Measurements from ENCODE around the gene ZC3H12C. TPM values are rescaled to one million over a fixed set of nuclear protein-coding genes. Genes with fewer than 3 reads are reported as not detected.
A peak's percentile ranks its signal among the peaks of the same experiment; 100 is the strongest.

The ZC3H12C gene
- total RNA-seq, 1 donor from 2014 or later: 11.8 TPM

DNA sequence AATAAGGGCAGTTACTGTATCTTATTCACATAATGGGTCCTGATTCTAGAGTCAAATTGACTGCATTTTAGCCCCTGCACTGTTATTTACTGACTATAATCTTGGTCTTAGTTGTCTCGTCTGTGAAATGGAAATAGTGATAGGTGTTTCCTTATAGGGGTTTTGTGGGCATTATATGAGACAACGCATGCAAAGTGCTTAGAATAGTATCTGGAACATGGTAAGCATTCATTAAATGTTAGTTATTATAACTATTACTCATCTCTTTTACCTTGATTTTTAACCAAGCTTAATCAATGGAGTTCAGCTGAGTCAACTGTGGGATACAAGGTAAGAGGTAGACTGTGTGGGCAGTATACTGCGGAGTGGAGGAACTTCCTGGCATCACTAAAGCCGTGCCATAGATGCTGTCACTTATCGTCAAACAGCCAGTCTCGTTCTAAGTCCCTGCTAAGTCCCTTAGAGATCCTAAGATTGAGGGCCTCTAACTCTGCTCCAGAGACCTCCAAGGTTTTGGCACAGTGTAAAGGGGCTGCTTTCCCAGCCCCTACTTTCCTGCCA, 2.6 kb upstream of the ZC3H12C start:
- no peak overlapping the region for H3K4me3 Mint-ChIP-seq
- peaks cover 15% of the 10 kb centered on the region for H3K4me1 Mint-ChIP-seq (ENCODE audit: unreplicated experiment)
- H3K27me3 Mint-ChIP-seq: peaks cover 9% of the 10 kb centered on the region
- DNase-seq (ENCODE audit: extremely low spot score, unreplicated experiment): no peak
- TF ChIP-seq, protein P1, sequence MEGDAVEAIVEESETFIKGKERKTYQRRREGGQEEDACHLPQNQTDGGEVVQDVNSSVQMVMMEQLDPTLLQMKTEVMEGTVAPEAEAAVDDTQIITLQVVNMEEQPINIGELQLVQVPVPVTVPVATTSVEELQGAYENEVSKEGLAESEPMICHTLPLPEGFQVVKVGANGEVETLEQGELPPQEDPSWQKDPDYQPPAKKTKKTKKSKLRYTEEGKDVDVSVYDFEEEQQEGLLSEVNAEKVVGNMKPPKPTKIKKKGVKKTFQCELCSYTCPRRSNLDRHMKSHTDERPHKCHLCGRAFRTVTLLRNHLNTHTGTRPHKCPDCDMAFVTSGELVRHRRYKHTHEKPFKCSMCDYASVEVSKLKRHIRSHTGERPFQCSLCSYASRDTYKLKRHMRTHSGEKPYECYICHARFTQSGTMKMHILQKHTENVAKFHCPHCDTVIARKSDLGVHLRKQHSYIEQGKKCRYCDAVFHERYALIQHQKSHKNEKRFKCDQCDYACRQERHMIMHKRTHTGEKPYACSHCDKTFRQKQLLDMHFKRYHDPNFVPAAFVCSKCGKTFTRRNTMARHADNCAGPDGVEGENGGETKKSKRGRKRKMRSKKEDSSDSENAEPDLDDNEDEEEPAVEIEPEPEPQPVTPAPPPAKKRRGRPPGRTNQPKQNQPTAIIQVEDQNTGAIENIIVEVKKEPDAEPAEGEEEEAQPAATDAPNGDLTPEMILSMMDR (conservative IDR thresholded peaks at IDR 0.05): no peak
- H3K9me3 Mint-ChIP-seq: no peaks in the 10 kb centered on the region
- no peaks in the 10 kb centered on the region for H3K36me3 Mint-ChIP-seq
- H3K27ac Mint-ChIP-seq: no peak overlapping the region

DNA sequence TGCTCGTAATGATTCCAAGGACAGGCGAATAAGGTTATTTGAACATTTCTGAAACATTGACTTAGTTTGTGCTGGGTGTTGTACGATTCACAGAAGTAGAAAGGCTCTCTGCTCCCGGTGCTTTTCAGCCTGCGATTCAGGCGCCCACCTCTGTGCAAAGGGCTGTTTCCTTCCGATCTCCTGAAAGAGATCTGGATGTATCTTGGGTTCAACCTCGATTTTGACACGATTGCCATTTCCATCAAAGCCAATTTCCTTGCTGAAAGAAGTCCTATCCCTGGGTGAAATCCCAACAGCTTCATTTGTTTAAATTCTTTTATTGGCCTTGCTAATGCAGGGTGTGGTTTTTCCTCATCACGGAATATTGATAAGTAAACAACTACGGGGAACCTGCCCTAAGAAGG, 1.1 kb upstream of the ZC3H12C start:
- peak overlapping the region; percentile 94 for H3K4me3 Mint-ChIP-seq
- peak overlapping the region; percentile 96 for H3K27ac Mint-ChIP-seq

DNA sequence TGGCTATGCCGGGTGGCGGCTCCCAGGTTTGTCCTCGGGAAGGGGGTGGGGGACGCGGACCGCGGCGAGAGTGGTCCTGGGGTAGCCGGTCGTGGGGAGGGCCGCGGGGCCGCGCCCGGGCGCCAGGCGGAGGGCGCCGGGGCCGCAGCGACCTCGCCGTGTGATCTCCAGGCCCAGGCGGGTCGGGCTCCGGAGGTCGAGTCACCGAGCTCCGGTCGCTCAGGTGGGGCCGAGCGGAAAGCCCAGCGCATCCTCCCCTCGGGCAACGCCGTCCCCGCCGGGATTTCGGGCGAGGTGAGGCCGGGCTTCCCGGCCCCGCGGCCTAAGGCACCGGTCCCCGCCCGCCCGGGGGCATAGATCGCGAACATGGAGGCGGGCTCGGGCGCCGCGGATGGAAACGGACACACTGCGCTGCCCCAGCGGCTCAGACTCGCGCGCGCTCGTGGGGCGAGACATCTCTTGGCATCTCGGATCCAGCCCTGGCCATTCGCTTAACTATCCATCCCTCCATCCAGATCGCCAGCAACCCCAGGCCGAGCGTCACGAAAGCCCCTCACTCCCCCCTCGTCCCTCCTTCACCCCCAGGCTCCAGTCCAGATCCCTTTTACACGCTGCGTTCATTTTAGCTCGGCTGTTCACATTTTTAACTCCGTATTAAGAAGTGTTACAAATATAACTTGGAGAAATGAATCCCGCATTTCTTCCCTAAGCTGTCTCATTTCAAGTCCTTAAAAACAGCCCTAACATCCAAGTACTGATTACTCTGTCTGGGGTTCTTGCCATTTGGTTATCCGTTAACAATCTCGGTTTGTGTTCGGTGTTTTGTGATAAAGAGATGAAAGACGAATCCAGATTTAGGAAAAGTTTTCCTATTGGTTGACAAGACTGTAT, 460 bp downstream of the ZC3H12C start:
- Mint-ChIP-seq H3K9me3 (no peaks in the 10 kb centered on the region), H3K27ac (peak overlapping the region; percentile 86), H3K36me3 (peaks cover 4% of the 10 kb centered on the region), H3K27me3 (peaks cover 5% of the 10 kb centered on the region), H3K4me3 (peak overlapping the region; percentile 88), H3K4me1 (ENCODE audit: unreplicated experiment) (peaks cover 22% of the 10 kb centered on the region)
- TF ChIP-seq, protein P1 (conservative IDR thresholded peaks at IDR 0.05): no peak
- peak; percentile 78 for DNase-seq (ENCODE audit: extremely low spot score, unreplicated experiment)

More for the DNA sequence above, 1.1 kb upstream of the ZC3H12C start:
- Mint-ChIP-seq H3K4me1 (ENCODE audit: unreplicated experiment) (peaks cover 22% of the 10 kb centered on the region), H3K36me3 (peaks cover 4% of the 10 kb centered on the region), H3K27me3 (peaks cover 9% of the 10 kb centered on the region), H3K9me3 (no peaks in the 10 kb centered on the region)
- TF ChIP-seq, protein P1 (conservative IDR thresholded peaks at IDR 0.05): peak; percentile 11
- DNase-seq (ENCODE audit: extremely low spot score, unreplicated experiment): no peak

DNA sequence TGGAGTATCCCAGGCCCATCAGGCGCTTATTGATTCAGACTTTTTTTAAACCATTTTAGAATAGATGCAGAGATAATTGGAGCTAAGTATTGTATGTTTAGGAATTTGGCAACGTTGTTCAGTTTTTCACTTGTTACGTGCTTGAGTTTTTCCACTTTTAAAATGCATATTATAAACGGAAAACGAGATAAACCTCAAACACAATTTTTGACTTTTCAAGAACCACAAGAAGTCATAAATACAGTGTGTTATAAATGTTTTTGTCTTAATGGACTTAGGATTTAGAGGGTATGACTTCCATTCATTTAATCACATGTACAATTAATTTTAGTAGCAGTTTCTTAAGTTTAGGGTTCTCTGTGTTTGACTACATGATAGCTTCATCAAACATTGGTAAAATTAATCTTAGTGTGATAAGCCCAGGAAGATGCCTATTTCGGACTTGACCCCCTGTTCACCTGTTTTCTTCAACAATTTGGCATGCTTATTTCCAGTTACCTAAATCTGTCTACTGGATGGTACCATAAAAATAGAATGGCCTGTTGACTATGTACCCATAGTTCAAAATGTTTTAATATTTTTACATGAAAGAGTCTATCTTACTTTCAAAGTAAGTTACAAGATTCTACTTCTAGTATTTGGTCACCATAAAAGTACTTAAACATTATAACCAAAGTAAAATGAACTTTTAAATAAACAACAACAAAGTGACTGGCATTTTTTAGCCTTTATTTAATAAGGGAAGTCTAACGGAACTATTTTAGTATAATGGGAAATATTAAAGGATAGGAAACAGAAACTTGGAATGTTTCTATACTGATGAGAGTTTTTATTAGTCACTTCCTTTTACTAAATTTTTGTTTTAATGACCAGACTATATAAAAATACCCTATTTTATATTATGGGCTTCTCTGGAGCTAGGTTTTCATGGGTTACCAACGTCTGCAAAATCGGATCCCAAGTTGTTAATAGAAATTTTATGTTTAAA, 1.4 kb downstream of the ZC3H12C start:
- H3K27me3 Mint-ChIP-seq: peaks cover 4% of the 10 kb centered on the region
- no peak for DNase-seq (ENCODE audit: extremely low spot score, unreplicated experiment)
- TF ChIP-seq, protein P1 (conservative IDR thresholded peaks at IDR 0.05): no peak
- peaks cover 22% of the 10 kb centered on the region for H3K4me1 Mint-ChIP-seq (ENCODE audit: unreplicated experiment)
- H3K9me3 Mint-ChIP-seq: no peaks in the 10 kb centered on the region
- peak overlapping the region; percentile 86 for H3K27ac Mint-ChIP-seq
- peaks cover 4% of the 10 kb centered on the region for H3K36me3 Mint-ChIP-seq
- H3K4me3 Mint-ChIP-seq: peak overlapping the region; percentile 88

DNA sequence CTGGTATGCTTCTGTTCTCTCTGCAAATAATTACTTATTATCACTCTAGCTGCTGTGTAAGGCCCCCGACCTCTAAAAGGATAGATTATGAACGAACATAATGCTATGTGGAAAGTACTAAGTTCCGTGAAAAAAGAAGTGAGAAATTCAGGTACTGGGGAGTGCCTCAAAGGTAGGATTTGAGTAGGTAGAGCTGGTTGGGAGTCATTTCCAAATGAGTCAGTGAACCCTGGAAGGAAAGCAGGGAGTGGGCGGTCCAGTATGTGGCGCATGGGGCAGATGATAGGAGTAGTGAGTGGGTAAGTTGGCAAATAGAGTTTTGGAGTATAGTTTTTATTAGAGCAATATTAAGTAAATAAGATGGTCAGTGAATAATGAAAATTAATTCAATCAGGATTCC, 2.4 kb downstream of the ZC3H12C start:
- Mint-ChIP-seq H3K27me3 (peaks cover 4% of the 10 kb centered on the region), H3K4me1 (ENCODE audit: unreplicated experiment) (peaks cover 22% of the 10 kb centered on the region), H3K9me3 (no peaks in the 10 kb centered on the region), H3K27ac (no peak overlapping the region), H3K36me3 (peaks cover 7% of the 10 kb centered on the region), H3K4me3 (peak overlapping the region; percentile 26)
- DNase-seq (ENCODE audit: extremely low spot score, unreplicated experiment): no peak
- TF ChIP-seq, protein P1 (conservative IDR thresholded peaks at IDR 0.05): no peak

Data from type B pancreatic cell (in vitro differentiated cells).